AG08395 (cell line): Measurements from ENCODE around the gene ETV4.
A peak's percentile ranks its signal among the peaks of the same experiment; 100 is the strongest.

Experiments
- DNase-seq: peaks from one replicate; pipeline ENCODE4 v3.0.0; 2012; ENCODE audit warnings: mixed read lengths, low spot score

ETV4 gene

GRCh38 chr17:43546319-43547188 lies at the start of gene ETV4:
TSS of gene ETV4 (minus strand) at chr17:43546340. CDS start at chr17:43545617, 723 bp downstream.
- DNase-seq = peak; percentile 98

- no peak for DNase-seq
These were observed 49.3 kb upstream of the ETV4 start for GRCh38 chr17:43595466-43595865.

GRCh38 chr17:43591779-43592562 lies 45.8 kb upstream of the ETV4 start:
- peak; percentile 81 for DNase-seq

GRCh38 chr17:43591001-43591400 lies 44.9 kb upstream of the ETV4 start:
- DNase-seq = no peak

GRCh38 chr17:43588664-43589435 lies 42.7 kb upstream of the ETV4 start:
- DNase-seq = no peak

- peak; percentile 18 for DNase-seq
These were observed 42.0 kb upstream of the ETV4 start for GRCh38 chr17:43588121-43588520.

GRCh38 chr17:43587647-43588046 lies 41.5 kb upstream of the ETV4 start:
- no peak for DNase-seq

- no peak for DNase-seq
These were observed 38.5 kb upstream of the ETV4 start for GRCh38 chr17:43584666-43585102.

- no peak for DNase-seq
These were observed 37.2 kb upstream of the ETV4 start for GRCh38 chr17:43583332-43583731.

GRCh38 chr17:43581613-43582012 lies 35.5 kb upstream of the ETV4 start:
- no peak for DNase-seq

- DNase-seq = no peak
These were observed 35.0 kb upstream of the ETV4 start for GRCh38 chr17:43581130-43581529.

GRCh38 chr17:43579566-43580140 lies 33.5 kb upstream of the ETV4 start:
- DNase-seq = peak; percentile 73

- peak; percentile 48 for DNase-seq
These were observed 32.8 kb upstream of the ETV4 start for GRCh38 chr17:43578699-43579565.

- DNase-seq = no peak
These were observed 32.2 kb upstream of the ETV4 start for GRCh38 chr17:43578404-43578698.

GRCh38 chr17:43577664-43578403 lies 31.7 kb upstream of the ETV4 start:
- no peak for DNase-seq

- DNase-seq = peak; percentile 72
These were observed 30.6 kb upstream of the ETV4 start for GRCh38 chr17:43576563-43577229.

- no peak for DNase-seq
These were observed 28.9 kb upstream of the ETV4 start for GRCh38 chr17:43574896-43575525.

GRCh38 chr17:43574348-43574747 lies 28.2 kb upstream of the ETV4 start:
- DNase-seq = no peak

- no peak for DNase-seq
These were observed 27.6 kb upstream of the ETV4 start for GRCh38 chr17:43573579-43574321.
